NK-92 (cell line): Measurements from ENCODE around the gene PLXDC2.

Experiments
- DNase-seq: peaks from one replicate; lab custom pipeline; 2025; ENCODE audit not compliant: unreplicated experiment; lab: John Stamatoyannopoulos, UW

Gene PLXDC2

DNA sequence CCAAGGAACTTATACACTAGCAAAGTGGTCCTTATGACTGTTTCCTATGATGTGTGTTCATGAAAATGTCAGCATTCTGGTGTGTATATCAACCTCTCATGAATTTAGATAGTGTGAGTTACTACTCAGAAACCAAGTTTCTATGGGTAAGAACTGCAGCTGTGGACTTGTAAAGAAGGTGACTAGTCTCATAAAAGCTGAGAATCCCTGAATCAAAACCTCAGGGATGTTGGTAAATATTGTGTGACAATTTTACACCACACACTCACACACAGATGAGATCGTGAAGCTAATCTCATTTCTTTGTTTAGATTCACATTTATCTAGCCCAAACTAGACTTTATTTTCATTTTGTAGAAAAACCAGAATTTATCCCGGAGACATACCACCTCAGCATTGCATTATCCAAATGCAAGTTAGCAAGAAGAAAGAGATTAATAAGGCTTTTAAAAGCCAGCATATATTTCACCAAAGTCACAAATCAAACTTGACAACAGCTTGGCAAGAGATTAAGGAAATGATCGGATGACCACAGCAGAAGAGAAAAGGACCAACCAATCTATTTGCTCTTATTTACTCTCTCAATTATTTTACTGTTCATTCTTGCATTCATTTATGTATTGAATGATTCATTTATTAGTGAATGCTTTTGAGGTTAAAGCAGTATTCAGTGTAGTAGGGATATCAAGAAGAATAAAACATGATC, 92.9 kb downstream of the PLXDC2 start:
- no peak for DNase-seq

DNA sequence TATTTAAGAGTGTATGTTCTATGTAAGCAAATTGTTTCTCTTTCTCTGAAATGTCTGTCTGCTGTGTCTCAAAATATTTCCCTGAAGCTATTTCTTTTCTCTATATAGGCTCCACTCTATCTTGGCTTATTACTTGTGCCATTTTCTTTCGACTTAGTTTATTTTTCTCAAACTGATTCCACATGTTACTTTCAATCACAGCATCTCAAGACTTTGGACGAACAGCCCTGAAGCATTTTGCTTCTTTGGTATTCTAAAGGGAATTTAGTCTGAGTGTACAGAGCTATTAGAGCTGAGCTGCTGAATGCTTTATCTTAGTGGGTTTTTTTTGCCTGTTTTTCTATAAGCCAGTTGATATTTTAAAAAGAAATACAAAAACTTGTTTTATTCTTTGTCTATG, 95.7 kb downstream of the PLXDC2 start:
- DNase-seq: no peak

DNA sequence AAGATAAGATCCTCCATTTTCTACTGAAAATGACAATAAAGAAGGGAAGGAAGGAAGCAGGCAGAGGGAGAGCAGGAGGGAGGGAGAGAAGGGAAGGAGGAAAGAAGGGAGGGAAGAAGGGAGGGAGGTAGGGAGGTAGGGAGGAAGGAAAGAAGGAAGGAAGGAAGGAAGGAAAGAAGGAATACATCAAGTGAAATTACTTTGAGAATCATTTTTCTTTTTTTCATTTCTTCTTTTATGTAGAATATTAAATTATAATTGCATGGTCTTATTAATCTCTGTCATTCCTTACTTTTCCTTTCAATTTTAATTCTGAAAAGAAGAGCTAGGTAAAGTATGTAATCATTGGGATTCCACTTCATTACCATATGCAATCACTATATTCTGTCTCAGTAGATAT, 97.8 kb downstream of the PLXDC2 start:
- no peak for DNase-seq

DNA sequence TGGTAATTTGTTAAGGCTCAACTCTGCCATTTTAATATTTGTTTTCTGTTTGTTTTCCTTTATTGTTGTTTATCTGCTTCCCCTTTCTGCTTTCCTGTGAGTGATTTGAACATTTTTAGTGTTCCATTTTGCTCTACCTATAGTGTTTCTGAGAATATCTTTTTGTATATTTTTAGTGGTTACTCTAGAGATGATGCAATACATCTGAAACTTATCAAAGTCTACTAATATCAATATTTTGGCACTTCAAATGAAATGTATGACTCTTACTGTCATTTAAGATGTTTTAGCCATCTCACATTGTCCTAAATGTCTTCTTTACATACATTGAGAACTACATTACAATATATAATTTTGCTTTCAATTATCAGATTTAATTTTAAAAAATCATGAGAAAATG, 98.9 kb downstream of the PLXDC2 start:
- DNase-seq: no peak

DNA sequence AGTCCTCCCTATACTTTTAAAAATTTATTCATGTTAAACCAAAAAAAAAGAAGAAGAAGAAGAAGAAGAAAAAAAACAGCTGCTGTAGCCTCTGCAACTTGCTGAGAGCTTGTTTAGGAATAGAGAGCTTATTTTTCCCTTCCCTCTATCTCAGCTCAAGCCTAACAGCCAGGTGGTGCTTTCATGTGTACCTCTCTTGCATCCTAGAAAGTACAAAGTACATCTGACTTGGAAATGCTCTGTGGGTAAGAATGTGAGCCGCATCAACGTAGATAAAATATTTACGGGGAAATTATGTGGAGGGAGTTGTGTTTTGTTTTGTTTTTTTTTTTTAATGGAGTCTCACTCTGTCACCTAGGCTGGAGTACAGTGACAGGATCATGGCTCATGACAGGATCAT, 99.6 kb downstream of the PLXDC2 start:
- DNase-seq: no peak

DNA sequence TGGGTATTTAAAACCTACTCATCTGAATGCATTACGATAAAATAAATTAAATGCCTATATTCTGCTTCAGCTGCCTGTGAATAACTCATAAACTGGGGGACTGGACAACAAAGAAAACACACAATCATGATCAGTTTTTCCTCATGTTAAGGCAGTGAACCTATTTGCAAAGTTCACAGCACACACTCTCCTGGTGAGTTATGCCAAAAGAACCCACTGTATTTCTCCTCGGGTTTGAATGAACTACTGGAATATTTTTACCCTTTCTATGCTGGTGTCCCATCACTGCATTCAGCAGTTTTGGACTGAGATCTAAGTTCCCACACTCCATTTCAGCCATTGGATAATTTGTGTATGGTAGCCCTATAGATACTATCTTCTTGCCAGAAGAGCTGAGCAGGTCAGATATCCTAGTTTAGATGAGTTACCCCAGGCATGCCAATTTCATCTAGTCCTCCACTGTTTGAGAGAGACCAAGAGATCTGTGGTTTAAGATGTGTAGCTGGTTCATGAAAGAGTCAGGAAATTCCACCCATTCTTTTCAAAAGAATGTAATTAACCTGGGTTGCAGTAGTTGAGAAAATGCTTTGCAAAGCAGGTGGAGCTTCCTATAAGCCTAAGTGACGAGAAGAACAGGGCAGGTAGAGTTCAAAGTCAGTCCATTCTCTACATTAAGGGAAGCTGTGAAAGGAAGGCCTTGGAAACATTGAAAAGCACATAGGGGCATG, 101.7 kb downstream of the PLXDC2 start:
- no peak for DNase-seq

DNA sequence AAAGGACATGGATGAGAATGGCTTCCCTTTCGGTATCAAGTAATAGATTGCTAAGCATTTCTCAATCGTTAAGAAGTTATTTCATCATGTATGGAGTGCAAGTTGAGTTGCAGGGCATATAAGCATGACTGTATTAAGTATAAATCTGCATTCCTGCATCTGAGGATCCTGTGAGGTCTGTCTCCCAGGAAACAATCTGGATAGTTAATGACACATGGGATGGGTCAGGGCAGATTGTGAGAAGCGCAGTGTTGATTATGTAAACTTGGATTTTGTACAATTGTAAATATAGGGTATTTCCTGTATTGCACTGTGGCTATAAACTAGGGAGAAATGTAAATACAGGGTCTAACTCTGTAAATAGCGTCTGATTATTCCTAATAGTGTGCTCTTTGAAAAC, 102.6 kb downstream of the PLXDC2 start:
- DNase-seq: no peak

DNA sequence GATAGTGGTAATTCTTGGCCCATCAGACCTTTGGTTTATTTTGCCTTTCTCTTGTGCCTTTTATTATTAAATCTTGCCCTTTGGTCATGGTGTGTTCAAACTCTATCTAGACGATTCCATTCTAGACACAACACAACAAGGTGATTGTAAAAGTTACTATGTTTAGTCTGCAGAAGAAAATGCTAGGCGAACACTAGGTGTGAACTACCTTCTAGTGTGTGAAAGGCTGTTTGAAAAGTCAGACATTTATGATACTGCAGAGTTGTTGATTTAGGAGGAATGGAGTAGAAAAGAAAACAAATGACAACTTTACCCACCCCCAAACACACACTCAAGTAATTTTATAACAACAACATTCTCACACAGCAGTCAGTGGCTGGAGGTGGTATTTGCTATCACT, 103.4 kb downstream of the PLXDC2 start:
- DNase-seq: no peak

DNA sequence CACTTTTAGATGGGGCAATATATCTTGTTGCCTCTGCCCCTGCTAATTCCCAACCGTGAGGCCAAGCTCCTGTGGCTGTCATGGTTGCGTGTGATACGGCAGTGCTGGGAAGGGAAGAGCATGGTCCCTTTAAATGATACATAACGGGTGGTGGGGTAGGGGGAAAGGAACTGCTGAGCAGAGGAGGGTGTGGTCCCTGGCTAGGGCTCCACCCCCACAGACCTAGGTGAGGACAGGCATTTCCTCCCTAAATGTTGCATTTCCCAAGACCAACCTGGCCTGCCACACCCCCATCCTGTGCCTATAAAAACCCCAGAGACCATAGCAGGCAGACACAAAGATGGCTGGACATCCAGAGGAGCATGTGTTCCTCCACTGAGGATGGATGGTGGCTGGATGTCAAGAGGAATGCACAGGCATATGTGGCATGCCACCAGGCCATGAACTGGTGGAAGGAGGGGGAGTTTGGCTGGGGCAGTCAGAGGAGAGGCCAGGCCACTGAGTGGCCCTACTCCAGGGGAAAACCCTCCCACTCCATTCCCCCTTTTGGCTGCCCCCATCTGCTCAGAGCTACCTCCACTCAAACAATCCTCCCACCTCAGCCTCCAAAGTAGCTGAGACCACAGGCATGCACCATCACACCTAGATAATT, 104.0 kb downstream of the PLXDC2 start:
- no peak for DNase-seq

DNA sequence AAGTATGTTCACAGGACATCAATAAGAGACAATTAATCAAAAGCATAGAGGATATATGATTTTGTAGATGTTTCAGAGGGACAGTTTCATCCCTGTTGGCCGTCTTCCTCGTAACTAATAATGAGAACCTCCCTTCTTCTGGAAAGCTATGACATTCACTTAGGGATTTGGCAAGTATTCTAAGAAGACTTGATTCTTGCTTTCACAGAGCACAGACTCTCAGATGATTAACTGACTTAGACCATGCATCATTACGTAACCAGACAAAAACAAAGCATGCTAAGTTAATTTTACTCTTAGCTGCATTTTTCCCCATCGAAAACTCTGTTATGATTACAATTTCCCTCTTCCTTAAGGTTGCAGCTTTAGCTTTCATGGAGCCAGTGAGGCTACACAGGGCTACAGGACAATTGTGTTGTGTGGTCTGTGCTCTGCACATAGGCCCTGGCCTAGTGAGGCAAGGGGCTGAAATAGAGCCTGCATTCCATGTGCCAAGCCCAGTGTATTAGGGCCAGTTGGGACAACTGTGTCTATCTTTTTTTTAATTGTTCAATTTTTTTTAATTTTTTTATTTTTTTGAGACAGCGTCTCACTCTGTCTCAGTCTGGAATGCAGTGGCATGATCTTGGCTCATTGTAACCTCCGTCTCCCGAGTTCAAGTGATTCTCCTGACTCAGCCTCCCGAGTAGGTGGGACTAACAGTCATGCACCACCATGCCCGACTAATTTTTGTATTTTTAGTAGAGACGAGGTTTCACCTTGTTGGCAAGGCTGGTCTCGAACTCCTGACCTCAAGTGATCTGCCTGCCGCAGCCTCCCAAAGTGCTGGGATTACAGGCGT, 105.3 kb downstream of the PLXDC2 start:
- DNase-seq: no peak

DNA sequence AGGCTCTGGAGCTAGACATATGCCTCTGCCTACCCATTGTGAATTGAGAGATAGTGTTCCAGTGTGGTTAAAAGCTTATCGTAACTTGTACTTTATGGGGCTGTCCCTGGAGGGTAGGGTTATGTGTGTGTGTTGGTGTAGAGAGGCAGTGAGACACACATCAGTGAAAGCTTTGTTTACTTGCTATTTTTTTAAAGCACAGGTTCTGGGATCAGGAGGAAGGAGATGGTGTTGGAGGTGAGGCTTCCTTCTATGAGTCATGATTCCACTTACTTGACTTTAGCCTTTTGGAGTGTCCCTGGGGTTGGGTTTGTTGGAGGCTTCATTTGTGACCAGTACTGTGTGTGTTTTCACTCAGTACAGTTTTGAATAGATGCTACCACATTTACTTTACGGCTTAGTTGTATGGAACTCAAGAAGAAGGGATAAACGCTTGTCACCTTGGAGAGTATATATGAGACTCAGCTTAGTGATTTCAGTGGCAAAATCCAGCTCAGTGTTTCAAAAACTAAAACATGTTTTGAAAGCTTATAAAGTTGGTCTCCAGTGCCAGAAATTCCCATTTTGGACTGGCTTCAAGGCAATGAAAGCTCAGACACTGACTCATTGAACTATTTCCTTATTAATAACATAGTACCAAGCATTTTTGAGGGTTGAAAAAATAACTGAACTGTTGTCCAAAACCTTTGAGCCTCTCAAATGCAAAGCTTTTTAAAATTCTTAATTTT, 106.2 kb downstream of the PLXDC2 start:
- no peak for DNase-seq

DNA sequence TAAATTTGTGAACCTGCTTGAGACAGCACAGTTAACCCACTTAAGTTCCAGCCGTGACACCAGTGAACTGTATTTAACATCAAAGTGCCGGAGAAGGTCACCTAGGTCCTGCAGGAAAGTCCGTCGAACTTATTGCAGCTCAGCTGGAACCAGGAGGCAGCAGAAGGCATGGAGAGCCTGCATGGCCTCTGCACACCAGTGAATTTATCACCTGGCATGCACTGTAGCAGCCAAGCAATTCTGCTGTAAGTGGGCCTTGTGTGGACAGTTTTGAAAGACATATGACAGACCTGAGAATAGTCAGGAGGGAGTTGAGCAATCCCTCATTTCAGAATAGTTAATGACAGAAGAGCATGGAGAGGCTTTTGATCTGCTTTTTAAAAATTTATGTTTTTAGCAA, 108.8 kb downstream of the PLXDC2 start:
- no peak for DNase-seq

DNA sequence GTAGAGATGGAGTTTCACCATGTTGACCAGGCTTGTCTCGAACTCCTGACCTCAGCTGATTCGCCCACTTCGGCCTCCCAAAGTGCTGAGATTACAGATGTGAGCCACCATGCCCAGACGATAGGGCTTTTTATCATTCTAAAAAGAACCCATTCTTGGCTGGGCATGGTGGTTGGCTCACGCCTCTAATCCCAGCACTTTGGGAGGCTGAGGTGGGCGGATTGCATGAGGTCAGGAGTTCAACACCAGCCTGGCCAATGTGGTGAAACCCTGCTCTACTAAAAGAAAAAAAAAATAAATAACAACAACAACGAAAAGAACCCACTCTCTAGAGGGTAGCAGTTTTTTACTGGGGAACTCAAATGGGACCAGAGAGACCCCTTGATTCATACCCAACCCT, 112.7 kb downstream of the PLXDC2 start:
- no peak for DNase-seq

DNA sequence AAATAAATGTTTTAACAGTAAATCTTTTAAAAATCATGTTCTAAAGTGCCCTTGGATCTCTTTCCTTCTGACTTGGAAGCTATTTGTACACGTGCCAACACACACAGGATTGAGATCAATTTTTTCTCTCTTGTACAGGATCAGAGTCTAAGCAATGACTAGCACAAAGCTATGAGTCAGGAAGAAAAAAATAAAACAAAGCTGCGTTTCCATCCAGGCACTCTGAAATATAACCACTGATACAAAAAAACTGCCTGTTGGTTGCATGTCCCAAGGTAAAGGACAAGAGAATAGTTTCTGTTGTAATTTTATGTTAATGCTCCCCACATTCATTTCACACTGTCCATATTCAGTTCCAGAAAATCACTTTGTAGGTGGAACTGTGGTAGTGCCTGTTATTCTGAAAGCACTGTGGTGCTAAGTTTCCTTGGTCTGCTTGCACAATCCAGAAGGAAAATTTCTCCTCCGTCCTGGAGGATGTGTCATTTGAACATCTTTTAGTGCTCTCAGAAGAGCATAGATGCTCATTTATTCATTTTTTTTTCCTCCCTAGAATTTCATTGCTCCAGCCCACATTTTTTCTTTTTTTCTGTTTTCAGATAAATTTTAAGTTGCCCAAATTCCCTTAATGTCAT, 113.4 kb downstream of the PLXDC2 start:
- no peak for DNase-seq

DNA sequence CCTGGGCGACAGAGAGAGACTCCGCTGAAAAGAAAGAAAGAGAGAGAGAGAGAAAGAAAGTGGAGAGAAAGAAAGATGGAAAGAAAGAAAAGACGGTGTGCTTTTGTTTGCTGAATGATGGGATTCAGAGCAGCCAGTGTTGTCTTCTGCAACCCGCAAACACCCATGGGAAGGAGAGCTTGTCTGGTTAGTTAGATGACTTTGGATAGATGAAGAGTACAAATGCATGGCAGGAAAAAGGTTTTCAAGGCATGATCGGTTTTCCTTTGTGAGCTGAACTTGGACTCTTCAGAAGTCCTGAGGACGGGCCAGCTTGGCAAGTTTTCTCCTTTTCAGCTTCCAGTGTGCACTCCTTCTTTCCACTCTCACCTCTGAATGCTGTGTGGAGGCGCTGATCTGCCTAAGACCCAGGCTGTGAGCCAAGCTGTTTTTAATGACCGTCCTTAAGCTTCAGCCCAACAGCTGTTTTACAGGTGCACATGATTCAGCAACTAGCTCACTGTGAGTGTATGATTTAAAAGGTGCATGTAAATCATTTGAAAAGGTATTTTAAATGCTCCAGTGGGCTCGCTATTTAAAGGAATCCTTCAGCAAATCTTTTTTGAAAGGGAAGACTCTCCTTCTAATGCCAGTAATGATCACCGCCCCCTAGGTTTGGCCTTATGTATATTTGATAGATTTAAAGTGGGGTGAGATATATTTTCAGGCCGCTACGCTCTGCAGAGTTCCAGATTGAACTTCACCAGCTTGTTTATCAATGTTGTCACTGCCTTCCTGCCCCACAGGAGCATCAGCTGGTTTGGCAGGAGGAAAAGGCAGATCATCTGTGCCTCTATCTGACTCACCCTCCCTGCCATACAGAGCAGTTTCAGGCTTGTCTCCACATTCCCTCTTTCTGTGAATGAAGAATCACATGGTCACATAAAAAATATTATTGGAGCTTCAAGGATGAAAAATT, 115.0 kb downstream of the PLXDC2 start:
- DNase-seq: no peak

DNA sequence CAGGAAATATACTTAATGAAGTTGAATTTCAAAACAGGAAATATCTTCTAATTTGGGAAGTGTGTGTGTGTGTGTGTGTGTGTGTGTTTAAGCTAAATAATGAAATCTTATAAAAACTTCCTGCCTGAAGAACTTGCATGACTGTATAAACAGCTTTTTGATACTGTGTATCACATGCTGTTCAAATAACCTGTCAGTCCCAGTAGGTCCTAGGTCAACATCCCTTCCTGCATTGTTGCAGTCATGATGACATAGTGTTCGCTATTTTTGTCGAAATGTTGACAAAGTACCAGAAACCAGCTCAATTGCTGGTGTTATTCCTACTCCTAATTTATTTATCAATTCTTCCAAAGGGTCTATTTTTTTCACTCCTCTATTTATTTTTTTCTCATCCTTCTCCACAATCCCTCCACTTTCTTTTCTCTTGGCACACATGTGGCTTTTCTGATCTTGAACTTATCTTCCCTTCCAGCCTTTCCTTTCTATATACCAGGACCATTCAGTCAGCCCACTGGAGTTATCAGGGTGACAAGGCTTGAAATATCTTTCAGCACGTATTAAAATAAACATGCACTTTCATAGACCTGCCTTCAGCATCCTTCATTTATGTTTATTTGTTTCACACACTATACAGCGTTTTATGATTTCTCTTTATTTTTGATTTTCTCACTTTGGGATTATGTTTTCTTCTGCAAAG, 115.8 kb downstream of the PLXDC2 start:
- DNase-seq: no peak

DNA sequence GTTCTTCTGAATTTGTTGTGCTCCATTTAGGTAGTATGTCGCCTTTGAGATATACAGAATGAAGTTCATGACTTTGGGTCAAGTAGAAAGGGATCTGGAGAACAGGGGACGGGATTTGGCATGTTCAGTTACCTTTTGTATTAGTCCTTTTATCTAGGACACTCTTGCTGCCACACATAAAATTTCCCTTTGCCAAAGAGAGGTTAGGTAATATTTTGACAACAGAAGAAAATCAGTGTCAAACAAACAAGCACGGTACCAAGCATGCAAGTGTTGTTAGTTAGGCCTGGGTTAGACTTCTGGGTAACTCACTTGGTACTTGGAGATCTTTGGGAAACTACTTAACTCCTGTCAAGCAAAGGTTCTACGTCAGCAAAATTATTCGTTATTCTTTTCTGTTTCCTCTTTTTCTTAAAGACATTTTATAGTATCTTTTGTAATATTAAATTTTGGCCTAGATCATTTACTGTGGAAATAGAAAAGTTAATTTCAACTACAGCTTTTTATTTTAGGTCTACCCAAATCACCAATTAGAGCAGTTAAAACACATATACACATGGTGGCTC, 116.7 kb downstream of the PLXDC2 start:
- DNase-seq: no peak

DNA sequence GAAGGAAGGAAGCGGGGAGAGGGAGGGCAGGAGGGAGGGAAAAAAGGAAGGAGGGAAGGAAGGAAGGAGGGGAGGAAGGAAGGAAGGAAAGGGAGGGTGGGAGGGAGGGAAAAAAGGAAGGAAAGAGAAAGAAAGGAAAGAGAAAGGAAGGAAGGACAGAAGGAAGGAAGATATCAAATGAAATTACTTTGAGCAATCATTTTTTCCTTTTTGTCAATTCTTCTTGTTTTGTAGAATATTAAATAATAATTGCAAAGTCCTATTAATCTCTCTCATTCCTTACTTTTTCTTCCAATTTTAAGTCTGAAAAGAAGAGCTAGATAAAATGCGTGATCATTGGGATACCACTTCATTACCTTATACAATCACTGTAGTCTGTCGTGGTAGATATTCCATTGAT, 117.5 kb downstream of the PLXDC2 start:
- DNase-seq: no peak
